ENCODE measurements around the gene UBR1.
"Not testable (repeated sequence)": the region's sequence is repeated elsewhere in the genome, so short reads cannot be mapped to it uniquely, and the experiment has no call there.

The UBR1 gene

GRCh38 chr15:43070249-43070648 lies 35.6 kb downstream of the UBR1 start:
- DNase-seq (ENCODE audit: low read depth) = no peak
- H3K4me3 ChIP-seq (ENCODE audit: low read depth, low read length) = no peak overlapping the region
- TF ChIP-seq CTCF (IDR thresholded peaks at IDR 0.05; ENCODE audit: control insufficient read depth, extremely low read depth, insufficient read depth) = no peak

GRCh38 chr15:43067717-43068461 lies 37.9 kb downstream of the UBR1 start:
- no peak for TF ChIP-seq CTCF (IDR thresholded peaks at IDR 0.05; ENCODE audit: control insufficient read depth, extremely low read depth, insufficient read depth)
- no peak for DNase-seq (ENCODE audit: low read depth)
- no peak overlapping the region for H3K4me3 ChIP-seq (ENCODE audit: low read depth, low read length)

- no peak for DNase-seq (ENCODE audit: low read depth)
- no peak for TF ChIP-seq CTCF (IDR thresholded peaks at IDR 0.05; ENCODE audit: control insufficient read depth, extremely low read depth, insufficient read depth)
- H3K4me3 ChIP-seq (ENCODE audit: low read depth, low read length) = no peak overlapping the region
Observed at GRCh38 chr15:43056696-43057095, 49.1 kb downstream of the UBR1 start.

GRCh38 chr15:43052860-43053259 lies 53.0 kb downstream of the UBR1 start:
- no peak for TF ChIP-seq CTCF (IDR thresholded peaks at IDR 0.05; ENCODE audit: control insufficient read depth, extremely low read depth, insufficient read depth)
- peak; percentile 33 for DNase-seq (ENCODE audit: low read depth)
- no peak overlapping the region for H3K4me3 ChIP-seq (ENCODE audit: low read depth, low read length)

DNA sequence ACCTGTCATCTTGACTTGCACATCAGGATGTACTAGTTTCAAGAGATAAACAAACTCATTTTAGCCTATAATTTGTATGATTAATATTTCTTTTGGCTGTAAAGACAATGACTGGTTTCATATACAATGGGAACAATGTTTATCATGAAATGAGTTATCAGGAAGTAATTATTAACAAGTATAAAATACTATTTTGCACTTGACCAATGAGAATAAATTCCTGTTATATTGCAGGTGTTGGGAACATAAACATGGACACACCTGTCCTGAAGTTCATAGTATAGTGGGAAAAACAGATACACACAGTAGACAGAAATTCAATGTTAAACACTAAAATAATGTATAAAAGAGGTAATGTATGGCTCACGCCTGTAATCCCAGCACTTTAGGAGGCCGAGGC lies 56.9 kb downstream of the UBR1 start:
- no peak for DNase-seq (ENCODE audit: low read depth)
- TF ChIP-seq CTCF (IDR thresholded peaks at IDR 0.05; ENCODE audit: control insufficient read depth, extremely low read depth, insufficient read depth) = no peak
- no peak overlapping the region for H3K4me3 ChIP-seq (ENCODE audit: low read depth, low read length)

DNA sequence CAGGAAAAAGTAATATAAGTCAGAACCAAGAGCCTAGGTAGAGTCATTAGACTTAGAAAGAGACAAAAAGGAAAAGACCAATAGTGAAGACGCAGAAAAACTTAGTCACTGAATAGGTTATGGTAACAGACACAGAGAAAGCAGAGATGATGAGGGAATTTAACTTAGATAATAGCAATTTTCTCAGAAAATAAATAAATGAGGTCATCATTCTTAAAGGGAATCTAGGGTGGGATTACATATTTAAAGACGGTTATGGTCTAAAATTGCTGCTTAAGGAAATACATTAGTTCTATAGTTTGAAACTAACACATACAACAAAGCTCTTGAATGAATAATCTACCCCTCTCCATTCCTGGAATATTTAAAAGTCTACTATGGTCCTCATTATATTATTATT lies 59.4 kb downstream of the UBR1 start:
- no peak for TF ChIP-seq CTCF (IDR thresholded peaks at IDR 0.05; ENCODE audit: control insufficient read depth, extremely low read depth, insufficient read depth)
- no peak for DNase-seq (ENCODE audit: low read depth)
- H3K4me3 ChIP-seq (ENCODE audit: low read depth, low read length) = no peak overlapping the region

DNA sequence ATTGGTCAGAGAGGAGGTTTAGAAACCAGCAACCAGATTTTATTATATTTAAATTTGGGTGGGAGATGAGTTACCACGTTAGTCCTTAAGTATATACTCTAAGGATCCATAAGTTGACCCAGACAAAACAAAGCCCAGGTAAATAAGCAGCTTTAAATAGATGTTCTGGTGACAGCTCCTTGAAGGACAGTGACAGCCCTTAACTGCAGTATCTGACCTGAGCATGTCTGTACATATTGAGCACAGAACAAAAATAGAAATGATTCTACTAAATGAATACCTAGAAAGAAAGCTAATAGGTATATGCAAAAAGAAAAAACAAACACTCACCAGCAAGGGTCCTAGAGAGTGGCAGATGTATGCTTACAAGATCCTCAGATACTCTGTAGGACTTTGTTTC lies 63.0 kb downstream of the UBR1 start:
- no peak for DNase-seq (ENCODE audit: low read depth)
- no peak for TF ChIP-seq CTCF (IDR thresholded peaks at IDR 0.05; ENCODE audit: control insufficient read depth, extremely low read depth, insufficient read depth)
- no peak overlapping the region for H3K4me3 ChIP-seq (ENCODE audit: low read depth, low read length)

- DNase-seq (ENCODE audit: low read depth); H3K4me3 ChIP-seq (ENCODE audit: low read depth, low read length): not testable (repeated sequence)
Observed at GRCh38 chr15:43041085-43041484, 64.8 kb downstream of the UBR1 start.

GRCh38 chr15:43035240-43035639 lies 70.6 kb downstream of the UBR1 start:
- not testable (repeated sequence) for DNase-seq (ENCODE audit: low read depth); H3K4me3 ChIP-seq (ENCODE audit: low read depth, low read length)

Measured in LNCaP clone FGC (cell line).